ENCODE measurements around the gene ACADSB. TPM values are rescaled to one million over a fixed set of nuclear protein-coding genes. Genes with fewer than 3 reads are reported as not detected.

ACADSB gene
- total and polyA plus RNA-seq, 2 donors from 2014 or later = 26.6 to 48.5 TPM

DNA sequence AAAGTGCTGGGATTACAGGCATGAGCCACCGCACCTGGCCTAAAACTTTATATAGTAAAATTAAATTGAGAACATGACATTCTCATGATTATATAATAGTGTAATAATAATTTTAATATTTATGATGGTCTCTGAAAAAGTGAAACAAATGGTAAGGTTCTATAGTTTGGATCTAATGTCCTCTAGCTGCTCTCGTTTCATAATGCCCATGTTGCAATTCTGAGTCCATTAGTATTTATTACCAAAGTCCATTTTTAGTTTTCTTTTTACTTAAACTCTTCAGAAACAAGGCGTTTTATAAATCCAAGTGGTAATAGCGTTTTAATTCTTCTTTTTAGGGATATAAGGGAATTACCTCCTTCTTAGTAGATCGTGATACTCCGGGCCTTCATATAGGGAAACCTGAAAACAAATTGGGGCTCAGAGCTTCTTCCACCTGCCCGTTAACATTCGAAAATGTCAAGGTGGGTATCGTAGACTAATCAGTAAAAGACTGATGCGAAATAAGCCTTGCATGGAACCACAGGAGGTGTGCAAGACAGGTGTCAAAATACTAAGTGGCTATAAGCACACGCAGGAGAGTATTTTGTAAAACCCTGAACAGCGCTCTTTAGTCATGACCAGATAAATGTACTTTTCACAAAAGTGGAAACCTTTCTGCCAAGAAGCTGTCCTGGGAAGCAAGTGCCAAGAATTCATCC, 34.1 kb downstream of the ACADSB start:
- Histone ChIP-seq H3K9me3 (ENCODE audit: control insufficient read depth in 2 of 3, insufficient read depth in 1 of 3, low read length in 3 of 3) (no peaks in the 10 kb centered on the region), H3K27ac (ENCODE audit: low read depth in 2 of 2, low read length in 2 of 2) (no peak overlapping the region), H3K4me1 (ENCODE audit: control insufficient read depth in 2 of 3, insufficient read depth in 2 of 3, low read depth in 1 of 3, low read length in 3 of 3) (peaks cover 0 to 6% (median 0%) of the 10 kb centered on the region in 3 donors), H3K27me3 (ENCODE audit: control insufficient read depth, insufficient read depth, low read length) (no peaks in the 10 kb centered on the region), H3K4me3 (ENCODE audit: low read length in 3 of 3) (no peak overlapping the region), H3K9ac (ENCODE audit: low read length in 3 of 3) (no peak overlapping the region), H3K36me3 (ENCODE audit: control insufficient read depth in 2 of 3, insufficient read depth in 3 of 3, low read length in 3 of 3) (peaks cover 0 to 16% (median 9%) of the 10 kb centered on the region in 3 donors)
- TF ChIP-seq CTCF (IDR thresholded peaks at IDR 0.05; ENCODE audit: borderline replicate concordance, extremely low read depth, insufficient read depth) = no peak
- DNase-seq (no peak), FAIRE-seq (no peak)
- intact Hi-C loops (cut with DNase I) = no loop called here

- H3K9ac ChIP-seq (ENCODE audit: low read length in 3 of 3) = no peak overlapping the region
- H3K4me3 ChIP-seq (ENCODE audit: low read length in 3 of 3) = no peak overlapping the region
- no peaks in the 10 kb centered on the region for H3K9me3 ChIP-seq (ENCODE audit: control insufficient read depth in 2 of 3, insufficient read depth in 1 of 3, low read length in 3 of 3)
- TF ChIP-seq CTCF (IDR thresholded peaks at IDR 0.05; ENCODE audit: borderline replicate concordance, extremely low read depth, insufficient read depth) = peak; percentile 70
- no peaks in the 10 kb centered on the region for H3K27me3 ChIP-seq (ENCODE audit: control insufficient read depth, insufficient read depth, low read length)
- DNase-seq (peak in 4 of 5 donors; percentile 60 to 87 (median 74)), FAIRE-seq (no peak)
- no peak overlapping the region for H3K27ac ChIP-seq (ENCODE audit: low read depth in 2 of 2, low read length in 2 of 2)
- intact Hi-C loops (cut with DNase I) = no loop called here
- H3K36me3 ChIP-seq (ENCODE audit: control insufficient read depth in 2 of 3, insufficient read depth in 3 of 3, low read length in 3 of 3) = peaks cover 0 to 22% (median 12%) of the 10 kb centered on the region in 3 donors
- H3K4me1 ChIP-seq (ENCODE audit: control insufficient read depth in 2 of 3, insufficient read depth in 2 of 3, low read depth in 1 of 3, low read length in 3 of 3) = peaks cover 0 to 6% (median 0%) of the 10 kb centered on the region in 3 donors
Measured at GRCh38 chr10:123043409-123043925, 34.7 kb downstream of the ACADSB start.

DNA sequence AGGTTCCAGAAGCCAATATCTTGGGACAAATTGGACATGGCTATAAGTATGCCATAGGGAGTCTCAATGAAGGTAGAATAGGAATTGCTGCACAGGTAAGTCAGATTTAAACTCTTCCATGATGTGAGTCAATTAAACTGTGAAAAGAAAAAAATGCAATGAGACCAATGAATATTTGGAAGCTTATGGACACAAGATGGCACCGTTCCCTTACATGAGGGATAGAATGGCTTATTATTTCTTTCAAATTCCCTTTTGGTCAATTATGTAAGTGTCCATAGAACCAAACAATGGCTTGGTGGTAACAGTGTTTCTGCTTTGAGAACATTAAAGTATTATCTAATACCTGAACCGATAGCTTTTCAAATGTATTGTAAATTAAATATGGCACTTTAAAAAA, 35.6 kb downstream of the ACADSB start:
- Histone ChIP-seq H3K27ac (ENCODE audit: low read depth in 2 of 2, low read length in 2 of 2) (no peak overlapping the region), H3K36me3 (ENCODE audit: control insufficient read depth in 2 of 3, insufficient read depth in 3 of 3, low read length in 3 of 3) (peaks cover 0 to 22% (median 14%) of the 10 kb centered on the region in 3 donors), H3K4me3 (ENCODE audit: low read length in 3 of 3) (no peak overlapping the region), H3K9me3 (ENCODE audit: control insufficient read depth in 2 of 3, insufficient read depth in 1 of 3, low read length in 3 of 3) (no peaks in the 10 kb centered on the region), H3K9ac (ENCODE audit: low read length in 3 of 3) (no peak overlapping the region), H3K27me3 (ENCODE audit: control insufficient read depth, insufficient read depth, low read length) (no peaks in the 10 kb centered on the region), H3K4me1 (ENCODE audit: control insufficient read depth in 2 of 3, insufficient read depth in 2 of 3, low read depth in 1 of 3, low read length in 3 of 3) (no peaks in the 10 kb centered on the region)
- intact Hi-C loops (cut with DNase I) = no loop called here
- FAIRE-seq = no peak
- DNase-seq = peak in 2 of 5 donors; percentile 17 to 41
- TF ChIP-seq CTCF (IDR thresholded peaks at IDR 0.05; ENCODE audit: borderline replicate concordance, extremely low read depth, insufficient read depth) = no peak
